Measurements from ENCODE around the gene AMACR.
"Not testable (repeated sequence)": the region's sequence is repeated elsewhere in the genome, so short reads cannot be mapped to it uniquely, and the experiment has no call there.

AMACR gene

DNA sequence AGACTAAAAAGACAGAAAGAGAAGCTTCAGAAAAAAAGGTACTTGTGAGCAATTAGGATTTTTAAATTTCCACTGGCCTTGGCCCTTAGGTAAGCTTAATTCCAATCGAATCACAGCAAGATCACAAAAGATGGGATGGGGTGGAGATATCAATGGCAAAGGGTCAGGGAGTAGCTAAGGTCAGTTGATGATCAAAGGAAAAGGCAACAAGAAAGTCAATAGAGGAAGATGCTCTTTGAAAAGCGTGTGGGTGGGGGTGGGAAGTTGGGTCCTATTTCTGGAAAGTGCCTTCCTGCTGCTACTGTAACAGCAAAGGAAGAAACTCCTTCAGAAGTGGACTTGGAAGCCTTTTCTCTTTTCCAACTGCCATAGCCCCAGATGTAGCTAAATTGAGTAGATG, 27.9 kb upstream of the AMACR start:
- DNase-seq: no peak

- no peak for DNase-seq
Observed at GRCh38 chr5:34034534-34035327, 26.9 kb upstream of the AMACR start.

DNA sequence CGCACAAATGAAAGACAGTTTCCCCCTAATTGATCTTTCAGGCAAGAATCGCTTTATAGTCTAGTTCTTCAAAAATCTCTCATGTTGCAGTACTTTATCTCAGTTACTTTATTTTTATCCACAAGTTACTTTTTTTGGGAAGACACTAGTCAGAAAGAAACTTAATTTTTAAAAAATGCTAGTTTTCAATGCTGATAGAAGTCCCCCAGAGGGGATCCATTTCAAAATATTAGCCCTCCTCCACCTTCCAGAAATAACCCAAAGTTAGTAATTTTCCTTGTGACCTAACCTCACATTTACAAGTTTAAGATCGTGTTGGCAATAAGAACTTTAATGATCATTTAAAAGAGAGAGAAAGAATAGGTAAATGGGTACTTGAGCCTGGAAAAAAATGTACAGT, 24.1 kb upstream of the AMACR start:
- DNase-seq: no peak

GRCh38 chr5:34031117-34031516, 23.3 kb upstream of the AMACR start:
- no peak for DNase-seq

DNA sequence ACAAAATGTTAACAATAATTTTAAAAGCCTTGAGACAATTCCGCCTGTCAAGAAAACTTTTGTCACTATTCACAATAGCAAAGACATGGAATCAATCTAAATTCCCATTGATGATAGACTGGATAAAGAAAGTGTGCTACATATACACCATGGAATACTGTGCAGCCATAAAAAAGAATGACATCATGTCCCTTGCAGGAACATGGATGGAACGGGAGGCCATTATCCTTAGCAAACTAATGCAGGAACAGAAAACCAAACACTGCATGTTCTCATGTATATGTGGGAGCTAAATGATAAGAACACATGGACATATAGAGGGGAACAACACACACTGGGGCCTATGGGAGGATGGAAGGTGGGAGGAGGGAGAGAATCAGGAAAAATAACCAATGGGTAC, 22.7 kb upstream of the AMACR start:
- not testable (repeated sequence) for DNase-seq

GRCh38 chr5:34030048-34030447, 22.2 kb upstream of the AMACR start:
- no peak for DNase-seq

DNA sequence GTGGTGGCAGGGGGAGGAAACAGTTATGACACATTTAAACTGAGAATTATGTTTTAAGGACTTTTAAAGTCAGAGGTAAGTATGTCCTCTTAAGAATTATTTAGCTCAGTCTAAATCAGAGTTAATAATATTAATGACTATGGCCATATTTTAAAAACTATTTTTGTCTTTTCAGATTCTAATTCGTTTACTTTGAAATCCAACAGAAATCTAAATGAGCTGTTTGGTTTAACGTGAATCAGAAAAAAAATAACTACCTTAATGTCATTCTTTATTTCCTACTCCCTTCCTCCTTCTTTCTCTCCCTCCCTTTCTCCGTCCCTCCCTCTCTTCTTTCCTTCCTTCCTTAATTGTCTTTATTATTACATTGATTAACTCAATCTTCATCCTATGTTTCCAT, 20.5 kb upstream of the AMACR start:
- DNase-seq: no peak

DNA sequence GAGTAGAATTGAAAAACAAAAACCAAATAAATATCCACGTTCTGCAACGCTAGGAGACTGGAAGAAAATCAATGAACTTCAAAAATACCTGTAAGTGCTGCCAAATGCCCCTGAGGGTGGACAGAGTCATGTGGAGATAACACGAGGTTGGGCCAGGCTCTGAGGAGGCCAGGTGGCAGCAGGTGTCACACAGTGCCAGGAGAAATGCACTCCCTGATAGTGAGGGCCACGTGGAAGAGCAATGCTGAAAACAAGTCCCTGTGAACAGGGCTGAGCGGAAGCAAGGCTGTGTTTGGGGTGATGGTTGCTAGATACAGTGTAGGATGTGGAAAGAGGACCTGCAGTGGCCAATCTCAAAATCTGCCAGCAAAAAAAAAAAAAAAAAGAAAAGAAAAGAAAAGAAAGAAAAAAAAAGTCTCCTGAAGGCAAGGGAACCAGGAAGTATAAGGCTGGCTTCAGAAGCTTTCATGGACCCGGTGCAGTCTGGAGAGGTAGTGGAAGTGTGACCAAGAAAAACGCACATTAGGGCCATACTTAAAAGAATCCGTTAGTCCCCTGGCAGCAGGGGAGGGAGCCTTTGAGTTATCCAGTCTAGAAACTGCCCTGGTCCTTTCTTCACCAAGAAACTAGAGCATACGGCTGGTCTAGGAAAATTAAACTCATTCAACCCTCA, 18.4 kb upstream of the AMACR start:
- DNase-seq: no peak

DNA sequence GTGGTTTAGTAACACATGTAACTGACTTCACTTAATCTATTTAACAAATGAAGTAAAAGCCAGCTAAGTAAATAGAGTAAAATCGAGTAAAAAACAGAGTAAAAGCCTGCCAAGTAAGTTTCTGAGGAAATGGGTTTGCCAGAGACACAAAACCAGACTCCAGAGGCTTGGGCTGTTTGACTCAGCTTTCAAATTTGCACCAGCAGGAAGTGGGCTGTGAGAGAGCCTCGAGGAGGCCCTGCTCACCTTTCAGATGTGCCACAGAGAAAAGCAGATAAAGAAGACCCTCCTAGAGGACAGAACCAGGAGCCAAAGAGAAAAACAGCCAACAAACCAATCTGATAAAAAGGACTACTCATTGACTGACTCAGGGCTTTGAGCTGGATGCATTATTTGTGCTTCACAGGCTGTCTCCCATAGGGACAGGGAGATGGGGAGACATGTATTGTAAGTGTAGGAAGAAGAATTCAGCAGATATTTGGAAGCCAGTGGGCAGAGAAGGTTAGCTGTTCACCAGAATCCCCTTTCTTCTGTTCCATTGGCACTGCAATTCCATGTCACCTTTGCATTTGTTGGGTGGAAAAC, 14.4 kb upstream of the AMACR start:
- DNase-seq: no peak

GRCh38 chr5:34021334-34021733, 13.5 kb upstream of the AMACR start:
- no peak for DNase-seq

DNA sequence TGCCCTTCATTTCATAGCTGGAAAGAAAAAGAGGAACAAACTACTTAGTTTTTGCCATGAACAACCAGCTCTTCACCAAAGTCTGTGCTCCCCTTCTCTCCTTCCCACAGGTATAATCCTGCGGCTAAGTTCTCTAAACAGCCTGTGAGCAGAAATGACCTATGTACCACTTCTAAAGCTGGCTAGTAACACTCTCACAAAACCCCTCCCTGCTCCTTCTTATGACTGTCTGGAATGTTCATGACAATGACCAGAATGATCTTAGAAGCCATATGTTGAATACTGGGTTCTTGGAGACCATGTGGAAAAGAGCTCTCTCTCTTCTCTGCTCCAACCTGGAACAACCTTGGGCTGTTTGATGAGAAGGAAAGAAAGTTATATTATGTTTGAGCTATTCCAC, 12.9 kb upstream of the AMACR start:
- no peak for DNase-seq

- DNase-seq: no peak
Observed at GRCh38 chr5:34017254-34017653, 9.4 kb upstream of the AMACR start.

- DNase-seq: no peak
Observed at GRCh38 chr5:34016750-34017149, 8.9 kb upstream of the AMACR start.

- DNase-seq: no peak
Observed at GRCh38 chr5:34016222-34016621, 8.4 kb upstream of the AMACR start.

DNA sequence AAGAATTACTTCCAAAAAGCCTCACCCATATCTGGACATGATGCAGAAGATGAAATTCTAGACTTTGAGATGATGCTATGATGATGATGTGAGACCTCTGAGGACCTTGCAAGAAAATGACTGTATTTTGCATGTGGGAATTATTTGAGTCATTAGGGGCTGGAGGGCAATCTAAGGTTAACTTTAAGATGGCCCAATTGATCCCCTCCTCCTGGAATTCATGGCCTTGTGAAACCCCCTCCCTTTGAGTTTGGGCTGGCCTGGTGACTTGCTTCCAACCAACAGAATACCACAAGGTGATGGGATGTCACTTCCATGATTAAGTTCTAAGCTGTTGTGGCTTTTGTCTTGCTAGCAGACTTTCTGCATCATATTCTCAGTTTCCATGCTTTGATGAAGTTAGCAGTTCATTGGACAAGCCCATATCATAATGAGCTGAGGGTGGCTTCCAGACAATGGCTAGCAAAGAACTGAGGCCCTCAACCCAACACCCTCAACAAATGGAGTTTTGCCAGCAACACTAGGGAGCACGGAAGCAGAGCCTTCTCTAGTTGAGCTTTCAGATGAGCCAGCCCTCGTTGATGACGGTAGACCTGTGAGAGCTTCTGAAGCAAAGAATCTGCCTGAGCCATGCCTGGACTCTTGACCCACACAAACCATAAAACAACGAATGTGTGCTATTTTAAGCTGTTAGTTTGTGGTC, 7.4 kb upstream of the AMACR start:
- no peak for DNase-seq

DNA sequence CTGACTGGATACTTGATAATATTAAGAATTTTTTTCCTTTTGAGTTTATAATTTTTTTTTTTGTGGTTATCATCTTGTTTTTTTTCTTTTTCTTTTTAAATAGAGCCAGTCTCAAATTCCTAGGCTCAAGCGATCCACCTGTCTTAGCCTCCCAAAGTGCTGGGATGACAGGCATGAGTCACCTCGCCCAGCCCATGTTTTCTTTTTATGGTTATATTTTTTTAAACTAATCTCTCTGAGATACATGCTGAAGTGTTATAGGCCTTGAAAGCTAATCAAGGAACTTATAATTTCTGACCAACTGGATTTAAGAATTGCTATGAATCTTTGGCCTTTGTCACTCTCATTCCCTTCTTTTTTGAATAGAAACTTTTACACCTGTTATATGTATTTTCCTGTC, 6.8 kb upstream of the AMACR start:
- no peak for DNase-seq

DNA sequence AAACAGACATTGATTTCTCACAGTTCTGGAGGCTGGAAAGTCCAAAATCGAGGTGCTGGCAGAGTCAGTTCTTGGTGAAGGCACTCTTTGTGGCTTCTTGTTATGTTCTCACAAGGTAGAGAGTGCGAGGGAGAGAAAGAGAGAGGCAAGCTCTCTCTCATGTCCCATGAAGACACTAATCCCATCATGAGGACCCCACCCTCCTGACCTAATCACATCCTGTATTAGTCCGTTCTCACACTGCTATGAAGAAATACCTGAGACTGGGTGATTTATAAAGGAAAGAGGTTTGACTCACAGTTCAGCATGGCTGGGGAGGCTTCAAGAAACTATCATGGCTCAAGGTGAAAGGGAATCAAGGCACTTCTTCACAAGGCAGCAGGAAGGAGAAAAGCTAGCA, 5.7 kb upstream of the AMACR start:
- DNase-seq: no peak

DNA sequence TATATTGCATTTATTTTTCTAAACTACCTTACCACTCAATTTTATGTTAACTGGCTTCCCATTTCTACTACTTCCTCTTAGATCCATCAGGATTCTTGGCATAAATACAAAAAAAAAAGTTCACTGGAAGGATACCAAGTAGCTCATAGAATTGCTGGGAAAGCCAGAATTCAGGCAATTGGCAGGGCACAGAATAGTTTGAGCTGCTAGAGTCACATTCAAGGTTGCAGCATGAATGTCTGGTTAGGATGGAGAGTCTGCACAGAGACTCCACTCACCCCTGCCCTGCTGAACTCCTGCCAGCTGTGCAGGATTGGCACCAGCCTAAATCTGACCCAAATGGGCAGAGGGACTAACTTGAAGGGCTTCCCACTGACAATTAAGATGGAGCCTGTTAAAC, 4.9 kb upstream of the AMACR start:
- DNase-seq: no peak

- DNase-seq: no peak
Observed at GRCh38 chr5:34011536-34011935, 3.7 kb upstream of the AMACR start.

- not testable (repeated sequence) for DNase-seq
Observed at GRCh38 chr5:34010146-34010545, 2.3 kb upstream of the AMACR start.

- no peak for DNase-seq
Observed at GRCh38 chr5:34009610-34010009, 1.8 kb upstream of the AMACR start.

- DNase-seq: no peak
Observed at GRCh38 chr5:34008802-34009201, 952 bp upstream of the AMACR start.

- DNase-seq: no peak
Observed at GRCh38 chr5:34007201-34007620, 639 bp downstream of the AMACR start.

DNA sequence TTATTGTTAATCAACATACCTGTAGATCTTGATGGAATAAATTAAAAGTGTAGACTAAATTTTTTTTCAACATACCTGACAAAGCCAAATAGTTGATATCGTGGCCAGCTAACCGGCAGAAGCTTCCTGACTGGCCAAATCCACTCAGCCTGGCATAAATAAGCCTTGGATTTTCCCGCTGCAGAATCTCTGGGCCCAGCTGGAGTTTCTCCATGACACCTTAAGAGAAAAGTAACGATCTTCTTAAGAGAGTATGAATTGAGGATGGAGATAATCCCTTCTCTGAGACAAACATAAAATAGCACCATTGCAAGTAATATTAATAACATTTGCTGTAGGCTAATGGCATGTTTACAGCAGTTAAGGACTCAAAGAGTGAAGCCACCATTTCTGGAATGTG, 2.2 kb downstream of the AMACR start:
- no peak for DNase-seq
